GM23248 (cell line): ENCODE data around the gene DROSHA. TPM values are rescaled to one million over a fixed set of nuclear protein-coding genes. Genes with fewer than 3 reads are reported as not detected.

Experiments used
- DNase-seq: peaks from one replicate; pipeline ENCODE4 v3.0.0-alpha.2; 2015
- H2AFZ ChIP-seq: fragments of 200-600 bp; sonication (generic); 2 replicates; pipeline ENCODE4 v1.6.1; 2016; ENCODE audit warnings: antibody characterized with exemption
- H3F3A ChIP-seq: fragments of 200-600 bp; sonication (generic); 2 replicates; pipeline ENCODE4 v1.6.1; 2016; ENCODE audit warnings: mild to moderate bottlenecking, antibody characterized with exemption, mixed run types; ENCODE audit not compliant: insufficient read depth
- H3K27ac ChIP-seq: fragments of 200-600 bp; sonication (generic); 2 replicates; pipeline ENCODE4 v1.5.1; 2016; ENCODE audit warnings: mild to moderate bottlenecking
- H3K27me3 ChIP-seq: fragments of 200-600 bp; sonication (generic); replicated peaks from 2 replicates; pipeline ENCODE4 v1.6.1; 2016; ENCODE audit warnings: mild to moderate bottlenecking; ENCODE audit not compliant: insufficient read depth
- H3K36me3 ChIP-seq: fragments of 200-600 bp; sonication (generic); 2 replicates; pipeline ENCODE4 v1.6.1; 2016; ENCODE audit warnings: low read depth, mild to moderate bottlenecking
- H3K4me1 ChIP-seq: fragments of 200-600 bp; sonication (generic); 2 replicates; pipeline ENCODE4 v1.6.1; 2016; ENCODE audit warnings: mild to moderate bottlenecking; ENCODE audit not compliant: insufficient read depth
- H3K4me2 ChIP-seq: fragments of 200-600 bp; sonication (generic); one replicate; pipeline ENCODE4 v1.6.1; 2016; ENCODE audit warnings: mild to moderate bottlenecking; ENCODE audit not compliant: unreplicated experiment
- H3K4me3 ChIP-seq: fragments of 200-600 bp; sonication (generic); 2 replicates; pipeline ENCODE4 v1.5.1; 2016; ENCODE audit warnings: mild to moderate bottlenecking
- H3K79me2 ChIP-seq: fragments of 200-600 bp; sonication (generic); 2 replicates; pipeline ENCODE4 v1.6.1; 2016; ENCODE audit warnings: mild to moderate bottlenecking; ENCODE audit not compliant: insufficient read depth
- H3K9ac ChIP-seq: fragments of 200-600 bp; sonication (generic); 2 replicates; pipeline ENCODE4 v1.6.1; 2016; ENCODE audit warnings: mild to moderate bottlenecking
- H3K9me2 ChIP-seq: fragments of 200-600 bp; sonication (generic); 2 replicates; pipeline ENCODE4 v1.6.1; 2016; ENCODE audit warnings: mixed run types, mild to moderate bottlenecking, moderate library complexity; ENCODE audit not compliant: insufficient read depth
- H3K9me3 ChIP-seq: fragments of 200-600 bp; sonication (generic); one replicate; pipeline ENCODE4 v1.6.1; 2017; ENCODE audit warnings: low read depth
- H4K20me1 ChIP-seq: fragments of 200-600 bp; sonication (generic); 2 replicates; pipeline ENCODE4 v1.6.0; 2016; ENCODE audit not compliant: insufficient read depth
- EZH2 ChIP-seq: fragments of 200-600 bp; sonication (generic); IDR thresholded peaks from 2 replicates; pipeline ENCODE4 v1.6.1; 2018; ENCODE audit warnings: antibody characterized with exemption, mild to moderate bottlenecking; ENCODE audit not compliant: insufficient read depth, poor library complexity, severe bottlenecking
- EZH2phosphoT487 ChIP-seq: fragments of 200-600 bp; sonication (generic); IDR thresholded peaks from 2 replicates; pipeline ENCODE4 v1.6.1; 2018; ENCODE audit warnings: antibody characterized with exemption, moderate library complexity, mild to moderate bottlenecking, low read depth; ENCODE audit not compliant: insufficient read depth
- WGBS, 2 experiments: methylation state at CpG; one replicate each; pipeline ENCODE4 v1.1.6; 2015 to 2017; ENCODE audit warnings: low lambda C conversion rate in 2 of 2, low coverage in 1 of 2; ENCODE audit errors: missing lambda C conversion rate in 2 of 2; 5-methylcytosine and 5-hydroxymethylcytosine counted together
- in situ Hi-C: fragments of 300-500 bp; cut with MboI; formaldehyde crosslinking; loops from 2 replicates; pipeline ENCODE4 v1.15.0; 2020
- polyA plus RNA-seq: library from polyadenylated mRNA; unstranded; fragments of >200 nt; fragmentation: Nextera tagmentation; extraction: Ambion mirVana; gene quantifications from 2 replicates; pipeline ENCODE4 v1.2.1, GENCODE V29; 2016
- total RNA-seq: library from RNA; depleted of rRNA; stranded (reverse); fragments of >200 nt; shearing (Covaris generic); gene quantifications from 2 replicates; pipeline ENCODE4 v1.2.3, GENCODE V29; 2014

Gene DROSHA
- total and polyA plus RNA-seq, 2 experiments from 2014 or later = 26.0 to 28.7 TPM

DNA sequence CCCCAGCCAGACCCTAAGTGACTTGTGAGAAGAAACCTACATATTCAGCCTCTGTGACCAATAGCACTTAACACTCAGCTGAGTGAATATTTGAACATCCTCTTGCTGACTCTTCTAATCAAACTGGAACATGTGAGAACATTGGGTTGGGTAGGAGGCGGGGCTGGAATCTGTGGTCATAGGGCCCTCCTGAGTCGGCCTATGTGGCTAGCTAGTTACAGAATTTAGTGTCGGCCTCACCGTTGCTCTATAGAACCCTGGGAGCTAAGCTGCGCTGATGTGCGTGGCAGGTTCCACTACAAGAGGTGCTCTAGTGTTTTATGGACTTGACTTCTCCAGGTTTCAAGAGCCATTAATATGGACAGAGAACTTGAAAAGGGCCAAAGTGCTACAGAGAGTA, 138.8 kb downstream of the DROSHA start:
- H3K4me3 ChIP-seq = no peak overlapping the region
- DNase-seq = no peak
- H4K20me1 ChIP-seq = no peaks in the 10 kb centered on the region
- 93 to 94% methylated on average over 6 of the region's 6 CpGs for WGBS, 2 experiments
- H3K4me2 ChIP-seq = no peak overlapping the region
- no peaks in the 10 kb centered on the region for H3K27me3 ChIP-seq
- no peaks in the 10 kb centered on the region for H3F3A ChIP-seq
- TF ChIP-seq EZH2phosphoT487 = no peak
- no peak for TF ChIP-seq EZH2
- H3K9me2 ChIP-seq = no peaks in the 10 kb centered on the region
- H3K36me3 ChIP-seq = no peaks in the 10 kb centered on the region
- no peaks in the 10 kb centered on the region for H3K9me3 ChIP-seq
- H3K79me2 ChIP-seq = no peaks in the 10 kb centered on the region
- no peak overlapping the region for H3K27ac ChIP-seq
- no peak overlapping the region for H3K9ac ChIP-seq
- H2AFZ ChIP-seq = no peak overlapping the region
- no peaks in the 10 kb centered on the region for H3K4me1 ChIP-seq
- in situ Hi-C loops = no loop called here

GRCh38 chr5:31392061-31392460, 139.8 kb downstream of the DROSHA start:
- H3F3A ChIP-seq = no peaks in the 10 kb centered on the region
- no peak overlapping the region for H2AFZ ChIP-seq
- in situ Hi-C loops = no loop called here
- H4K20me1 ChIP-seq = no peaks in the 10 kb centered on the region
- no peaks in the 10 kb centered on the region for H3K36me3 ChIP-seq
- TF ChIP-seq EZH2phosphoT487 = no peak
- TF ChIP-seq EZH2 = no peak
- H3K27ac ChIP-seq = no peak overlapping the region
- no peaks in the 10 kb centered on the region for H3K9me3 ChIP-seq
- no peak overlapping the region for H3K9ac ChIP-seq
- no peaks in the 10 kb centered on the region for H3K79me2 ChIP-seq
- no peak overlapping the region for H3K4me2 ChIP-seq
- no peak for DNase-seq
- WGBS, 2 experiments = 96 to 97% methylated on average over 3 of the region's 3 CpGs
- H3K4me1 ChIP-seq = no peaks in the 10 kb centered on the region
- no peaks in the 10 kb centered on the region for H3K9me2 ChIP-seq
- no peaks in the 10 kb centered on the region for H3K27me3 ChIP-seq
- H3K4me3 ChIP-seq = no peak overlapping the region

DNA sequence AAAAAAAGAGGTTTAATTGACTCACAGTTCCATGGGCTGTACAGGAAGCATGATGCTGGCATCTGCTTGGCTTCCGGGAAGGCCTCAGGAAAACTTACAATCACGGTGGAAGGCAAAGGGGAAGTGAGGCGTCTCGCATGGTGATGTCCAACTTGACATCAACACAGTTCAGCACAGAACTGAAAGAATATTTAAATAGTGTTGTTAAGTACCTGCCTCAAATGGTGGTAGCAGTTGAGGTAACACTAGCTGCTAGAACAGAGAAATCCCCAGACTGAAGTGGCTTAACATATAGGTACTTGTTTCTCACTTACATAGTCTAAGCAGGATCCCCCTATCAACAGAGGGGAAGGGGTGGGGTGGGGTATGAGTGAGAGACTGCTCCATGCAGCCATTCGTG, 141.6 kb downstream of the DROSHA start:
- Histone ChIP-seq H2AFZ (no peak overlapping the region), H3K27ac (no peak overlapping the region), H3K79me2 (no peaks in the 10 kb centered on the region), H3K36me3 (no peaks in the 10 kb centered on the region), H3K4me2 (no peak overlapping the region), H3K9me2 (no peaks in the 10 kb centered on the region), H3K27me3 (no peaks in the 10 kb centered on the region), H3K4me1 (no peaks in the 10 kb centered on the region), H4K20me1 (no peaks in the 10 kb centered on the region), H3K9me3 (no peaks in the 10 kb centered on the region), H3K4me3 (no peak overlapping the region), H3K9ac (no peak overlapping the region), H3F3A (no peaks in the 10 kb centered on the region)
- in situ Hi-C loops = no loop called here
- DNase-seq = no peak
- TF ChIP-seq EZH2phosphoT487 = no peak
- TF ChIP-seq EZH2 = no peak
- 96 to 98% methylated on average over 5 of the region's 5 CpGs for WGBS, 2 experiments

GRCh38 chr5:31385774-31386537, 145.9 kb downstream of the DROSHA start:
- H3K9ac ChIP-seq = no peak overlapping the region
- H3K9me3 ChIP-seq = no peaks in the 10 kb centered on the region
- DNase-seq = no peak
- no peaks in the 10 kb centered on the region for H3K4me1 ChIP-seq
- H3K4me2 ChIP-seq = no peak overlapping the region
- no peaks in the 10 kb centered on the region for H4K20me1 ChIP-seq
- in situ Hi-C loops = no loop called here
- WGBS, 2 experiments = 89 to 90% methylated on average over 10 of the region's 10 CpGs
- no peaks in the 10 kb centered on the region for H3K9me2 ChIP-seq
- H3K27ac ChIP-seq = no peak overlapping the region
- no peaks in the 10 kb centered on the region for H3K36me3 ChIP-seq
- H3K79me2 ChIP-seq = no peaks in the 10 kb centered on the region
- H3F3A ChIP-seq = no peaks in the 10 kb centered on the region
- H2AFZ ChIP-seq = no peak overlapping the region
- no peak overlapping the region for H3K4me3 ChIP-seq
- TF ChIP-seq EZH2 (no peak), EZH2phosphoT487 (no peak)
- no peaks in the 10 kb centered on the region for H3K27me3 ChIP-seq

GRCh38 chr5:31383734-31384133, 148.2 kb downstream of the DROSHA start:
- no peaks in the 10 kb centered on the region for H3K79me2 ChIP-seq
- H3K4me2 ChIP-seq = no peak overlapping the region
- no peak overlapping the region for H3K4me3 ChIP-seq
- no peak overlapping the region for H3K27ac ChIP-seq
- no peak overlapping the region for H3K9ac ChIP-seq
- no peaks in the 10 kb centered on the region for H3K9me3 ChIP-seq
- H2AFZ ChIP-seq = no peak overlapping the region
- H3K4me1 ChIP-seq = peaks cover 4% of the 10 kb centered on the region
- H3K9me2 ChIP-seq = no peaks in the 10 kb centered on the region
- no peak for DNase-seq
- in situ Hi-C loops = no loop called here
- no peaks in the 10 kb centered on the region for H3K36me3 ChIP-seq
- no peaks in the 10 kb centered on the region for H4K20me1 ChIP-seq
- no peaks in the 10 kb centered on the region for H3K27me3 ChIP-seq
- TF ChIP-seq EZH2 (no peak), EZH2phosphoT487 (no peak)
- WGBS, 2 experiments = 75 to 85% methylated on average over 3 of the region's 3 CpGs
- no peaks in the 10 kb centered on the region for H3F3A ChIP-seq
